HG03045 (cell line): ENCODE results near the gene ULBP3.

Experiments used
- ATAC-seq: cut with Tn5 transposase; IDR thresholded peaks from one replicate; pipeline ENCODE4 v1.9.1; 2021; ENCODE audit warnings: mild to moderate bottlenecking, moderate library complexity; ENCODE audit not compliant: unreplicated experiment

Gene ULBP3

GRCh38 chr6:150068720-150069648 lies at the start of gene ULBP3:
Gene ULBP3, minus strand, starts transcription at chr6:150069121. Its CDS starts 55 bp downstream, at chr6:150069066.
- peak; percentile 80 for ATAC-seq

- ATAC-seq, result no peak
Observed at GRCh38 chr6:150118627-150119026, 49.7 kb upstream of the ULBP3 start.

- ATAC-seq, result no peak
Observed at GRCh38 chr6:150118203-150118602, 49.3 kb upstream of the ULBP3 start.

GRCh38 chr6:150116200-150116800 lies 47.4 kb upstream of the ULBP3 start:
- ATAC-seq, result no peak

- ATAC-seq, result no peak
Observed at GRCh38 chr6:150115769-150116168, 46.8 kb upstream of the ULBP3 start.

- no peak for ATAC-seq
Observed at GRCh38 chr6:150112233-150112632, 43.3 kb upstream of the ULBP3 start.

GRCh38 chr6:150102750-150103270 lies 33.9 kb upstream of the ULBP3 start:
- no peak for ATAC-seq

- no peak for ATAC-seq
Observed at GRCh38 chr6:150100745-150101144, 31.8 kb upstream of the ULBP3 start.

- no peak for ATAC-seq
Observed at GRCh38 chr6:150099953-150100352, 31.0 kb upstream of the ULBP3 start.

GRCh38 chr6:150099546-150099945 lies 30.6 kb upstream of the ULBP3 start:
- no peak for ATAC-seq

GRCh38 chr6:150098155-150098554 lies 29.2 kb upstream of the ULBP3 start:
- no peak for ATAC-seq

- ATAC-seq, result no peak
Observed at GRCh38 chr6:150093397-150093796, 24.5 kb upstream of the ULBP3 start.

GRCh38 chr6:150091476-150091875 lies 22.6 kb upstream of the ULBP3 start:
- ATAC-seq, result no peak

- ATAC-seq, result no peak
Observed at GRCh38 chr6:150090328-150090727, 21.4 kb upstream of the ULBP3 start.

GRCh38 chr6:150088481-150089154 lies 19.7 kb upstream of the ULBP3 start:
- no peak for ATAC-seq

- ATAC-seq, result no peak
Observed at GRCh38 chr6:150087336-150087735, 18.4 kb upstream of the ULBP3 start.

- no peak for ATAC-seq
Observed at GRCh38 chr6:150086026-150086425, 17.1 kb upstream of the ULBP3 start.

GRCh38 chr6:150084426-150084825 lies 15.5 kb upstream of the ULBP3 start:
- no peak for ATAC-seq

- no peak for ATAC-seq
Observed at GRCh38 chr6:150083839-150084238, 14.9 kb upstream of the ULBP3 start.

- ATAC-seq, result no peak
Observed at GRCh38 chr6:150081702-150082101, 12.8 kb upstream of the ULBP3 start.

GRCh38 chr6:150079604-150080003 lies 10.7 kb upstream of the ULBP3 start:
- ATAC-seq, result no peak
